ENCODE data around the gene DHRS7B. TPM values are rescaled to one million over a fixed set of nuclear protein-coding genes. Genes with fewer than 3 reads are reported as not detected.
"Not testable (repeated sequence)": the region's sequence is repeated elsewhere in the genome, so short reads cannot be mapped to it uniquely, and the experiment has no call there.

Gene DHRS7B
- polyA plus RNA-seq, 1 experiment: 12.5 TPM

- Histone ChIP-seq H3K9me3 (ENCODE audit: control insufficient read depth, insufficient read depth, low read length) (no peaks in the 10 kb centered on the region), H3K27me3 (ENCODE audit: control insufficient read depth, insufficient read depth, low read length) (no peaks in the 10 kb centered on the region), H3K27ac (ENCODE audit: low read depth, low read length) (no peak overlapping the region), H3K4me3 (ENCODE audit: low read depth, low read length) (no peak overlapping the region)
- CTCF ChIA-PET: interaction anchor here (1.1 kb wide), 1 partner anchor 61 kb away, joined by 3 read pairs; no protein-coding TSS in a partner anchor
- DNase-seq (ENCODE audit: low read depth, low spot score): no peak
- POLR2A ChIA-PET: no interaction called here
- TF ChIP-seq, protein P1, sequence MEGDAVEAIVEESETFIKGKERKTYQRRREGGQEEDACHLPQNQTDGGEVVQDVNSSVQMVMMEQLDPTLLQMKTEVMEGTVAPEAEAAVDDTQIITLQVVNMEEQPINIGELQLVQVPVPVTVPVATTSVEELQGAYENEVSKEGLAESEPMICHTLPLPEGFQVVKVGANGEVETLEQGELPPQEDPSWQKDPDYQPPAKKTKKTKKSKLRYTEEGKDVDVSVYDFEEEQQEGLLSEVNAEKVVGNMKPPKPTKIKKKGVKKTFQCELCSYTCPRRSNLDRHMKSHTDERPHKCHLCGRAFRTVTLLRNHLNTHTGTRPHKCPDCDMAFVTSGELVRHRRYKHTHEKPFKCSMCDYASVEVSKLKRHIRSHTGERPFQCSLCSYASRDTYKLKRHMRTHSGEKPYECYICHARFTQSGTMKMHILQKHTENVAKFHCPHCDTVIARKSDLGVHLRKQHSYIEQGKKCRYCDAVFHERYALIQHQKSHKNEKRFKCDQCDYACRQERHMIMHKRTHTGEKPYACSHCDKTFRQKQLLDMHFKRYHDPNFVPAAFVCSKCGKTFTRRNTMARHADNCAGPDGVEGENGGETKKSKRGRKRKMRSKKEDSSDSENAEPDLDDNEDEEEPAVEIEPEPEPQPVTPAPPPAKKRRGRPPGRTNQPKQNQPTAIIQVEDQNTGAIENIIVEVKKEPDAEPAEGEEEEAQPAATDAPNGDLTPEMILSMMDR (IDR thresholded peaks at IDR 0.05; ENCODE audit: low read depth, low read length): no peak
Measured at GRCh38 chr17:21190078-21190477, 63.3 kb downstream of the DHRS7B start.

GRCh38 chr17:21191698-21192097 is 64.9 kb downstream of the DHRS7B start:
- no peak for DNase-seq (ENCODE audit: low read depth, low spot score)
- Histone ChIP-seq H3K4me3 (ENCODE audit: low read depth, low read length) (no peak overlapping the region), H3K27ac (ENCODE audit: low read depth, low read length) (no peak overlapping the region), H3K27me3 (ENCODE audit: control insufficient read depth, insufficient read depth, low read length) (no peaks in the 10 kb centered on the region), H3K9me3 (ENCODE audit: control insufficient read depth, insufficient read depth, low read length) (no peaks in the 10 kb centered on the region)
- TF ChIP-seq, protein P1 (IDR thresholded peaks at IDR 0.05; ENCODE audit: low read depth, low read length): no peak
- CTCF ChIA-PET: no interaction called here
- POLR2A ChIA-PET: no interaction called here

DNA sequence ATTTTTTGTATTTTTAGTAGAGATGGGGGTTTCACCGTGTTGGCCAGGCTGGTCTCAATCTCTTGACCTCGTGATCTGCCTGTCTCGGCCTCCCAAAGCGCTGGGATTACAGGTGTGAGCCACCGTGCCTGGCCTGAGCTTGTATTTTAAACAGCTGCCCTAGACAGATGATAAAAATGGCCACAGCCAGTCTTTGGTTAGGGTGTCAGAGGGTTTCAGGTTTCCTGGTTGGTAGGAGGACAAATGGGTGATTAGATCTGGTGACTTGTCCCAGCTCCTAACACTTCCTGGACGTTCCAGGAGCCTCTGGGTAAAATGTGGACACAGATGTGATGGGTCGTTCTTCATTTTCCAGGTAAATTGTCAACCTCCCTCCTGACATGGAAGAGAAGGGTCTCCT is 65.7 kb downstream of the DHRS7B start:
- H3K27me3 ChIP-seq (ENCODE audit: control insufficient read depth, insufficient read depth, low read length); H3K27ac ChIP-seq (ENCODE audit: low read depth, low read length); CTCF ChIA-PET; POLR2A ChIA-PET; H3K9me3 ChIP-seq (ENCODE audit: control insufficient read depth, insufficient read depth, low read length); H3K4me3 ChIP-seq (ENCODE audit: low read depth, low read length); DNase-seq (ENCODE audit: low read depth, low spot score): not testable (repeated sequence)

DNA sequence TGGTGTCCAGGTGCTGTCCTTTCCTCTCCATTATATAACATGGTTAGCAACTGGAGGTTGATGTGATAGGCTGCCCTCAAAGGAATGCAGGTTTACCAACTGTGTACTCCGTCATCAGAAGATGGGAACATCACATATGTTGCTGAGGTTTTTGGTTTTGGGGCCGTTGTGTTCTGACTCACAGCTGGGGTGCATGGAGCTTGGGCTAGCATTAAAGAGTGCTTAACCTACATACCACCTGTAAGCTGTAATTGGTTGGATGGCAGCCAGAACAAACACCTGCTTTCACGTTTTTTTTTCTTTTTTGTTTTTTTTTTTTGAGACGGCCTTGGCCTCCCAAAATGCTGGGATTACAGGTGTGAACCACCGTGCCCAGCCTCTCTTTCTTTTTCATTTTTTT is 66.3 kb downstream of the DHRS7B start:
- Histone ChIP-seq H3K27me3 (ENCODE audit: control insufficient read depth, insufficient read depth, low read length) (no peaks in the 10 kb centered on the region), H3K4me3 (ENCODE audit: low read depth, low read length) (no peak overlapping the region), H3K9me3 (ENCODE audit: control insufficient read depth, insufficient read depth, low read length) (no peaks in the 10 kb centered on the region), H3K27ac (ENCODE audit: low read depth, low read length) (no peak overlapping the region)
- POLR2A ChIA-PET: no interaction called here
- TF ChIP-seq, protein P1 (IDR thresholded peaks at IDR 0.05; ENCODE audit: low read depth, low read length): no peak
- CTCF ChIA-PET: no interaction called here
- DNase-seq (ENCODE audit: low read depth, low spot score): no peak

DNA sequence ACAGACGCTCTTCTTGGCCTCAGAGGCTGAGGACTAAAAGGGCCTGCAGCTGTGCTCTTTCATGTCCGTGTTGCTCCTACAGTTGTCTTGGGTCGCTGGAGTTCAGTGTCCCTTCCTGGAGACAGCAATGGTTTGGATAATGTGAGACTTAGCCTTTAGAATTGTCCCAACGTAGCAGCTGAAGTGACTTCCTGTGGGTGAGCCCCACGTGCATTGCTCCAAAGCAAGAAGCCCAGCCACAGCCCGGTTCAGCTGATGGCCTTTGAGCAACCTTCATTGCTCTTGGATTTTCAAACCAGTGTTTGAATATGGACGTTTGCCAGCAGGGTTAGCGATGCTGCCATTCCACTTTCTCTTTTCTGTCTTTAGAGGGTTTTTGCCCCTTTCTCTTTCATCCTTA is 67.5 kb downstream of the DHRS7B start:
- H3K27me3 ChIP-seq (ENCODE audit: control insufficient read depth, insufficient read depth, low read length): no peaks in the 10 kb centered on the region
- DNase-seq (ENCODE audit: low read depth, low spot score): no peak
- H3K4me3 ChIP-seq (ENCODE audit: low read depth, low read length): no peak overlapping the region
- POLR2A ChIA-PET: interaction anchor here (0.7 kb wide), 1 partner anchor 73 kb away, joined by 4 read pairs; no protein-coding TSS in a partner anchor
- H3K9me3 ChIP-seq (ENCODE audit: control insufficient read depth, insufficient read depth, low read length): no peaks in the 10 kb centered on the region; the same call in 1 of the 2 replicates
- TF ChIP-seq, protein P1 (IDR thresholded peaks at IDR 0.05; ENCODE audit: low read depth, low read length): no peak
- CTCF ChIA-PET: interaction anchor here (1.9 kb wide), 1 partner anchor 65 kb away, joined by 6 read pairs; no protein-coding TSS in a partner anchor
- H3K27ac ChIP-seq (ENCODE audit: low read depth, low read length): no peak overlapping the region
